K562 treated with DMSO at 1 percent for 4 hours (cell line): ENCODE data around the gene ENTPD3. TPM values are rescaled to one million over a fixed set of nuclear protein-coding genes. Genes with fewer than 3 reads are reported as not detected.

Experiments
- total RNA-seq: library from RNA; unstranded; fragments of 300-600 nt; gene quantifications from 2 replicates; pipeline ENCODE4 v1.2.3, GENCODE V29; 2022; ENCODE audit not compliant: insufficient read depth

The ENTPD3 gene
- total RNA-seq, result 1.3 TPM in 2 replicates

GRCh38 chr3:40387001-40387894 lies at the start of gene ENTPD3:
TSS of gene ENTPD3 (plus strand) at chr3:40387184. CDS start at chr3:40388058, 874 bp downstream.

GRCh38 chr3:40456940-40457823 lies 70.2 kb downstream of the ENTPD3 start, which contains the start of gene RPL14:
TSS of gene RPL14 (plus strand) at chr3:40457339. CDS start at chr3:40457472, 133 bp downstream.

GRCh38 chr3:40476478-40477470 lies 89.8 kb downstream of the ENTPD3 start, which contains the start of gene ZNF619:
TSS of gene ZNF619 (plus strand) at chr3:40477122. CDS start at chr3:40477980, 858 bp downstream.

Other genes starting within 250 kb of the ENTPD3 start
- 150 and 167 TPM in 2 replicates for gene EIF1B, start 77.5 kb upstream of the ENTPD3 start, total RNA-seq
- gene RPL14, start 70.2 kb downstream of the ENTPD3 start, total RNA-seq, result 3,441 and 3,500 TPM in 2 replicates
- 2.7 and 3.5 TPM in 2 replicates for gene ZNF619, start 89.9 kb downstream of the ENTPD3 start, total RNA-seq
- 2.9 and 4.1 TPM in 2 replicates for gene ZNF620, start 118.9 kb downstream of the ENTPD3 start, total RNA-seq
- 6.4 and 7.8 TPM in 2 replicates for gene ZNF621, start 137.8 kb downstream of the ENTPD3 start, total RNA-seq